CD4-positive, alpha-beta T cell (primary cell): ENCODE measurements around the gene AKNA. TPM values are rescaled to one million over a fixed set of nuclear protein-coding genes. Genes with fewer than 3 reads are reported as not detected.
"Not testable (repeated sequence)": the region's sequence is repeated elsewhere in the genome, so short reads cannot be mapped to it uniquely, and the experiment has no call there.

ENCODE experiments used
- ATAC-seq: fragments of 200-7000 bp; cut with Tn5 transposase; one replicate; pipeline ENCODE4 v1.10.0; 2022; ENCODE audit warnings: mild to moderate bottlenecking; ENCODE audit not compliant: poor library complexity
- CTCF ChIA-PET: fragments of 350-600 bp; sonication (Branson Sonifier 250); formaldehyde crosslinking; loops from one replicate; lab custom pipeline; 2021; ENCODE audit warnings: antibody characterized with exemption, inconsistent platforms; lab: Charles Lee
- POLR2A ChIA-PET: fragments of 350-600 bp; sonication (Branson Sonifier 250); formaldehyde crosslinking; loops from one replicate; lab custom pipeline; 2021; ENCODE audit warnings: antibody characterized with exemption, inconsistent platforms; lab: Charles Lee
- DNase-seq, 14 experiments: peaks; one replicate each; pipeline ENCODE4 v3.0.0-alpha.2; 2013 to 2020; ENCODE audit warnings: mixed read lengths in 2 of 14
- H3K27ac ChIP-seq, 2 donors: one replicate each; pipeline versions ENCODE4 v1.5.1 to v1.7.0; 2013; ENCODE audit warnings: low read length in 2 of 2, low read depth in 1 of 2, mild to moderate bottlenecking in 1 of 2
- H3K27me3 ChIP-seq, 2 experiments: 1 replicate in 1 of 2; 2 replicates in 1 of 2; pipeline versions ENCODE4 v1.6.1 to v1.7.0; 2013; ENCODE audit warnings: low read length in 2 of 2, control low read depth in 1 of 2, mild to moderate bottlenecking in 1 of 2, moderate library complexity in 1 of 2; ENCODE audit not compliant: insufficient read depth in 2 of 2, control insufficient read depth in 1 of 2
- H3K36me3 ChIP-seq: one replicate; pipeline ENCODE4 v1.6.1; 2013; ENCODE audit warnings: low read length, control low read depth; ENCODE audit not compliant: insufficient read depth
- H3K4me1 ChIP-seq: one replicate; pipeline ENCODE4 v1.6.1; 2013; ENCODE audit warnings: low read length, control low read depth; ENCODE audit not compliant: insufficient read depth
- H3K4me3 ChIP-seq: one replicate; pipeline ENCODE4 v1.5.1; 2013; ENCODE audit warnings: mild to moderate bottlenecking, low read length, moderate library complexity
- H3K9me3 ChIP-seq, 2 experiments: 1 replicate in 1 of 2; 2 replicates in 1 of 2; pipeline versions ENCODE4 v1.6.1 to v1.7.0; 2013; ENCODE audit warnings: low read length in 2 of 2, mild to moderate bottlenecking in 2 of 2, control low read depth in 1 of 2, moderate library complexity in 1 of 2; ENCODE audit not compliant: control insufficient read depth in 1 of 2, insufficient read depth in 1 of 2
- H3K27ac Mint-ChIP-seq: one replicate; pipeline ENCODE4 v1.8.0; 2020; ENCODE audit warnings: mixed read lengths
- H3K27me3 Mint-ChIP-seq: one replicate; pipeline ENCODE4 v1.8.0; 2021; ENCODE audit warnings: mixed read lengths
- H3K36me3 Mint-ChIP-seq: one replicate; pipeline ENCODE4 v1.8.0; 2021; ENCODE audit warnings: low read depth, mixed read lengths
- H3K4me1 Mint-ChIP-seq: one replicate; pipeline ENCODE4 v1.8.0; 2021; ENCODE audit warnings: low read depth, mixed read lengths
- H3K4me3 Mint-ChIP-seq: one replicate; pipeline ENCODE4 v1.8.0; 2020; ENCODE audit warnings: mild to moderate bottlenecking, mixed read lengths
- H3K9me3 Mint-ChIP-seq: one replicate; pipeline ENCODE4 v1.8.0; 2020; ENCODE audit warnings: mixed read lengths
- intact Hi-C, 2 experiments: fragments of 100-400 bp; cut with DNase I in 1 of 2; cut with micrococcal nuclease in 1 of 2; formaldehyde crosslinking; loops; one replicate each; pipeline versions ENCODE4 v1.15.1 to v1.9.0; 2023 to 2025; cut with DNase I, micrococcal nuclease
- total RNA-seq, 174 experiments: library from RNA in 2 of 174; stranded (reverse) in 2 of 174; gene quantifications; one replicate each; pipeline ENCODE4 v1.2.3 and lab custom pipeline; 2021 to 2026
- TF ChIP-seq, protein P1 (sequence below): fragments of 200-600 bp; IDR thresholded peaks from one replicate; pipeline ENCODE4 v1.8.0; 2022; ENCODE audit warnings: antibody characterized with exemption, mild to moderate bottlenecking

AKNA gene
- total RNA-seq, 2 experiments from 2014 or later, result 247 to 258 TPM

DNA sequence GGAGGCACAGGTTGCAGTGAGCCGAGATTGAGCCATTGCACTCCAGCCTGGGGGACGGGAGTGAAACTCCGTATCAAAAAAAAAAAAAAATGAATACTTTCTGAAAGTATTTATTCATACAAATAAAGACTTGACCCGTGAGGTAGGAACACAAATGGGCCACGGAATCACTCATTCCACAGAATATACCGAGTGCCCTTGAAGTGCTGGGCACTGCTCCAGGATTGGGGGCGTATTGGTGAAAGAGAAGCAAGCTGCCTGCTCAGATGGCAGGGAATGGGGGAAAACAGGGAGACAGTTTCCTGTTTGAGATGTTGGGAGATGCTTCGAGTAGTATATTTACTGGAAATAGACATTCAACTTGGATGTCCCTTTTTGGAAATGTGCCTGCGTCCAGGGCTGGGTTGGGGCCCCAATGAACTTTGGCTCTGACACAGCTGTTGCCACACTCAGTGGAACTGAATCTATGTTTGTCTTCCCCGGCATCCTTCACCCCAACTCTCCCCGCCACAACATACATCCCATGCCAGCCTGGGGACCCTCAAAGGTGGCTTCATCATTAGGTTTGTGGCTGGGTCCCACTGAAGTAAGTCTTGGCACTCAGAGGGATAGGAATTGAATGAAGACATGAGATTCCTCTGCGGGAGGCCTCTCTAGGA lies 65.5 kb downstream of the AKNA start:
- not testable (repeated sequence) for ATAC-seq

DNA sequence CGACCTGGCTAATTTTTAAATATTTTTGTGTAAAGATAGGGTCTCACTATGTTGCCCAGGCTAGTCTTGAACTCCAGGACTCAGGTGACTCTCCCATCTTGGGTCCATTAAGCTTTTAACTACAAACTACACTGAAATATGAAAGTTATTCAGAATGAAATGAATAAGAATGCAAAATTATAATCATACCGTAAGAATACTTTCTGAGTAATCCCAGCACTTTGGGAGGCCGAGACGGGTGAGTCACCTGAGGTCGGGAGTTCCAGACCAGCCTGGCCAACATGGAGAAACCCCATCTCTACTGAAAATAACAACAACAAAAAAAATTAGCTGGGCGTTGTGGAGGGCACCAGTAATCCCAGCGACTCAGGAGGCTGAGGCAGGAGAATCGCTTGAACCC lies 66.0 kb downstream of the AKNA start:
- H3K4me1 Mint-ChIP-seq, result no peaks in the 10 kb centered on the region
- no peak overlapping the region for H3K4me3 ChIP-seq
- intact Hi-C loops, result no loop called here
- no peak for DNase-seq
- ATAC-seq, result no peak
- H3K4me1 ChIP-seq, result no peaks in the 10 kb centered on the region
- H3K27ac ChIP-seq, result no peak overlapping the region
- CTCF ChIA-PET, result no interaction called here
- POLR2A ChIA-PET, result no interaction called here
- TF ChIP-seq, protein P1, sequence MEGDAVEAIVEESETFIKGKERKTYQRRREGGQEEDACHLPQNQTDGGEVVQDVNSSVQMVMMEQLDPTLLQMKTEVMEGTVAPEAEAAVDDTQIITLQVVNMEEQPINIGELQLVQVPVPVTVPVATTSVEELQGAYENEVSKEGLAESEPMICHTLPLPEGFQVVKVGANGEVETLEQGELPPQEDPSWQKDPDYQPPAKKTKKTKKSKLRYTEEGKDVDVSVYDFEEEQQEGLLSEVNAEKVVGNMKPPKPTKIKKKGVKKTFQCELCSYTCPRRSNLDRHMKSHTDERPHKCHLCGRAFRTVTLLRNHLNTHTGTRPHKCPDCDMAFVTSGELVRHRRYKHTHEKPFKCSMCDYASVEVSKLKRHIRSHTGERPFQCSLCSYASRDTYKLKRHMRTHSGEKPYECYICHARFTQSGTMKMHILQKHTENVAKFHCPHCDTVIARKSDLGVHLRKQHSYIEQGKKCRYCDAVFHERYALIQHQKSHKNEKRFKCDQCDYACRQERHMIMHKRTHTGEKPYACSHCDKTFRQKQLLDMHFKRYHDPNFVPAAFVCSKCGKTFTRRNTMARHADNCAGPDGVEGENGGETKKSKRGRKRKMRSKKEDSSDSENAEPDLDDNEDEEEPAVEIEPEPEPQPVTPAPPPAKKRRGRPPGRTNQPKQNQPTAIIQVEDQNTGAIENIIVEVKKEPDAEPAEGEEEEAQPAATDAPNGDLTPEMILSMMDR, result no peak
- H3K9me3 Mint-ChIP-seq, result no peaks in the 10 kb centered on the region
- no peak overlapping the region for H3K4me3 Mint-ChIP-seq
- no peaks in the 10 kb centered on the region for H3K9me3 ChIP-seq
- H3K27me3 Mint-ChIP-seq, result peaks cover 4% of the 10 kb centered on the region
- H3K27ac Mint-ChIP-seq, result no peak overlapping the region
- H3K36me3 ChIP-seq, result no peaks in the 10 kb centered on the region
- H3K27me3 ChIP-seq, result peaks cover 0 to 2% of the 10 kb centered on the region in 2 experiments
- H3K36me3 Mint-ChIP-seq, result no peaks in the 10 kb centered on the region

More for the DNA sequence above, 65.5 kb downstream of the AKNA start:
- H3K9me3 ChIP-seq, POLR2A ChIA-PET, DNase-seq, H3K4me3 Mint-ChIP-seq, H3K4me1 ChIP-seq, H3K4me1 Mint-ChIP-seq, CTCF ChIA-PET, H3K4me3 ChIP-seq, H3K27me3 ChIP-seq, H3K36me3 Mint-ChIP-seq, H3K27ac Mint-ChIP-seq, H3K36me3 ChIP-seq, H3K27me3 Mint-ChIP-seq, H3K27ac ChIP-seq, H3K9me3 Mint-ChIP-seq, intact Hi-C loops: not testable (repeated sequence)

DNA sequence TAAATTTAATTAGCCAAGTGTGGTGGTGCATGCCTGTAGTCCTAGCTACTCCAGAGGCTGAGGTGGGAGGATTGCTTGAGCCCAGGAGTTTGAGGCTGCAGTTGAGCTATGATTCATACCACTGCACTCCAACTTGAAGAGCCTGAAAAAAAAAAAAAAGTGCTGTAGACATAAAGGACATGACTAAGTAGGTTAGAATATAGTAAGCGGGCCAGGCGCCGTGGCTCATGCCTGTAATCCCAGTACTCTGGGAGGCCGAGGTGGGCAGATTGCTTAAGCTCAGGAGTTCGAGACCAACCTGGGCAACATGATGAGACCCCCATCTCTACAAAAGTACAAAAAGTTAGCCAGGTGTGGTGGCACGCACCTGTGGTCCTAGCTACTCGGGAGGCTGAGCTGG lies 67.1 kb downstream of the AKNA start:
- H3K4me1 Mint-ChIP-seq, H3K36me3 ChIP-seq, CTCF ChIA-PET, H3K4me1 ChIP-seq, H3K27ac ChIP-seq, H3K9me3 Mint-ChIP-seq, ATAC-seq, H3K4me3 ChIP-seq, H3K27me3 ChIP-seq, DNase-seq, POLR2A ChIA-PET, intact Hi-C loops, H3K27me3 Mint-ChIP-seq, H3K36me3 Mint-ChIP-seq, H3K4me3 Mint-ChIP-seq, H3K27ac Mint-ChIP-seq, H3K9me3 ChIP-seq: not testable (repeated sequence)

DNA sequence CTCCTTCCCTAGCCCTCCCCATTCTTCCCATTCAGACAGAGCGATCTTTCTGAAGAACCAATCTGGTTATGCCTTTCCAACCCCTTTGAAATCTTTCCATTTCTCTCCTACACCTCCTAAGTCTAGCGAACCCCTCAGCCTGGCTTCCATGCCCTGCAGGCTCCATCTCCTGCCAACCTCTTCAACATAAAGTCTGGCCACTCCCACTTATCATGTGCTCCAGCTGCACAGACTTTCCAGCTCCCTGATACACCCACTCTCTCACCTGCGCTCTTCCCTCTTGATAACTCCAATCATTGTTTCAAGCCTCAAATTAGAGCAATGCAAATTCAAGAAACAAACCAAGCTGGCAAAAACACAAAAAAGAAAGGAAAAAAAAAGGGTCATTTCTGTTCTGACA lies 68.6 kb downstream of the AKNA start:
- Histone ChIP-seq H3K4me3 (no peak overlapping the region), H3K9me3 (peaks cover 0 to 5% of the 10 kb centered on the region in 2 experiments), H3K27ac (no peak overlapping the region), H3K36me3 (no peaks in the 10 kb centered on the region), H3K4me1 (no peaks in the 10 kb centered on the region), H3K27me3 (peaks cover 0 to 2% of the 10 kb centered on the region in 2 experiments)
- no peak for DNase-seq
- ATAC-seq, result no peak
- TF ChIP-seq, protein P1, result no peak
- intact Hi-C loops, result loop anchor here in 1 of 2 experiments (10.0 kb wide), 1 partner anchor 706 kb away; no protein-coding TSS in a partner anchor
- ChIA-PET CTCF (no interaction called here), POLR2A (no interaction called here)
- no peak overlapping the region for H3K4me3 Mint-ChIP-seq
- no peaks in the 10 kb centered on the region for H3K9me3 Mint-ChIP-seq
- peaks cover 4% of the 10 kb centered on the region for H3K27me3 Mint-ChIP-seq
- no peak overlapping the region for H3K27ac Mint-ChIP-seq
- H3K36me3 Mint-ChIP-seq, result no peaks in the 10 kb centered on the region
- H3K4me1 Mint-ChIP-seq, result no peaks in the 10 kb centered on the region
